GF-D8 (cell line): Measurements from ENCODE around the gene MORC3.
"Not testable (repeated sequence)": the region's sequence is repeated elsewhere in the genome, so short reads cannot be mapped to it uniquely, and the experiment has no call there.

Experiments used
- DNase-seq: peaks from one replicate; lab custom pipeline; 2025; lab: John Stamatoyannopoulos, UW

MORC3 gene

GRCh38 chr21:36322083-36322424, 2.1 kb downstream of the MORC3 start:
- no peak for DNase-seq

GRCh38 chr21:36323032-36323431, 3.0 kb downstream of the MORC3 start:
- peak; percentile 76 for DNase-seq

GRCh38 chr21:36325373-36326010, 5.5 kb downstream of the MORC3 start:
- no peak for DNase-seq

GRCh38 chr21:36330904-36331303, 10.9 kb downstream of the MORC3 start:
- DNase-seq, result peak; percentile 7

- no peak for DNase-seq
Measured at GRCh38 chr21:36337099-36337509, 17.1 kb downstream of the MORC3 start.

GRCh38 chr21:36338975-36339374, 19.0 kb downstream of the MORC3 start:
- no peak for DNase-seq

GRCh38 chr21:36342581-36342980, 22.6 kb downstream of the MORC3 start:
- DNase-seq, result not testable (repeated sequence)

- no peak for DNase-seq
Measured at GRCh38 chr21:36344931-36345330, 24.9 kb downstream of the MORC3 start.

- DNase-seq, result no peak
Measured at GRCh38 chr21:36347278-36347961, 27.4 kb downstream of the MORC3 start.

GRCh38 chr21:36347962-36348328, 27.9 kb downstream of the MORC3 start:
- no peak for DNase-seq

GRCh38 chr21:36349315-36349714, 29.3 kb downstream of the MORC3 start:
- no peak for DNase-seq

GRCh38 chr21:36350282-36350910, 30.4 kb downstream of the MORC3 start:
- no peak for DNase-seq

- DNase-seq, result no peak
Measured at GRCh38 chr21:36354918-36355680, 35.1 kb downstream of the MORC3 start.

GRCh38 chr21:36355868-36356267, 35.9 kb downstream of the MORC3 start:
- DNase-seq, result no peak

- DNase-seq, result no peak
Measured at GRCh38 chr21:36359185-36359584, 39.2 kb downstream of the MORC3 start.

- DNase-seq, result no peak
Measured at GRCh38 chr21:36369064-36369685, 49.2 kb downstream of the MORC3 start.

GRCh38 chr21:36375994-36376393, 56.0 kb downstream of the MORC3 start:
- no peak for DNase-seq

GRCh38 chr21:36377391-36377842, 57.4 kb downstream of the MORC3 start:
- DNase-seq, result no peak

- DNase-seq, result no peak
Measured at GRCh38 chr21:36379251-36379650, 59.3 kb downstream of the MORC3 start.

GRCh38 chr21:36381841-36382589, 62.0 kb downstream of the MORC3 start:
- no peak for DNase-seq

- not testable (repeated sequence) for DNase-seq
Measured at GRCh38 chr21:36382722-36383121, 62.7 kb downstream of the MORC3 start.

GRCh38 chr21:36384885-36385232, 64.9 kb downstream of the MORC3 start:
- no peak for DNase-seq
